ENCODE data around the gene INO80B. TPM values are rescaled to one million over a fixed set of nuclear protein-coding genes. Genes with fewer than 3 reads are reported as not detected.
"Not testable (repeated sequence)": the region's sequence is repeated elsewhere in the genome, so short reads cannot be mapped to it uniquely, and the experiment has no call there.

The INO80B gene
- total and polyA plus RNA-seq, 9 donors, result 9.4 to 60.9 (median 48.6) TPM

- Histone ChIP-seq H3K27me3 (no peaks in the 10 kb centered on the region), H3K4me3 (peak overlapping the region; percentile 32), H3K27ac (peak overlapping the region; percentile 16 to 72), H3K36me3 (no peaks in the 10 kb centered on the region), H3K4me1 (ENCODE audit: insufficient read depth) (peaks cover 7% of the 10 kb centered on the region), H3K9me3 (no peaks in the 10 kb centered on the region)
- DNase-seq, result peak; percentile 67 to 86 (median 74)
- WGBS, 3 donors, result 5 to 12% (median 6%) methylated on average over 45 of the region's 45 CpGs
- intact Hi-C loops (cut with DNase I), result no loop called here
- peak in 1 of 3 donors; percentile 29 for TF ChIP-seq CTCF (IDR thresholded peaks at IDR 0.05)
- no peak for TF ChIP-seq EP300 (IDR thresholded peaks at IDR 0.05)
These were observed 14.3 kb upstream of the INO80B start for GRCh38 chr2:74440378-74441169.

- 15 to 22% (median 21%) methylated on average over 33 of the region's 33 CpGs for WGBS, 3 donors
- peaks cover 7% of the 10 kb centered on the region for H3K4me1 ChIP-seq (ENCODE audit: insufficient read depth)
These were observed 13.7 kb upstream of the INO80B start for GRCh38 chr2:74441170-74441689.

GRCh38 chr2:74441690-74442482, 13.0 kb upstream of the INO80B start, which contains the start of gene RTKN:
Gene RTKN (minus strand): TSS chr2:74441937. CDS start chr2:74441816, 121 bp downstream.
- intact Hi-C loops (cut with DNase I), result no loop called here
- DNase-seq, result peak in 4 of 5 donors; percentile 27 to 62 (median 48)
- Histone ChIP-seq H3K27ac (peak within 1 kb of the TSS; percentile 16 to 72), H3K4me3 (peak within 1 kb of the TSS; percentile 32), H3K9me3 (no peaks in the 10 kb centered on the region), H3K36me3 (no peaks in the 10 kb centered on the region), H3K4me1 (ENCODE audit: insufficient read depth) (peaks cover 7% of the 10 kb centered on the region), H3K27me3 (no peaks in the 10 kb centered on the region)
- TF ChIP-seq POLR2A (IDR thresholded peaks at IDR 0.05), result no peak
- no peak for TF ChIP-seq CTCF (IDR thresholded peaks at IDR 0.05)
- 5 to 18% (median 9%) methylated on average over 48 to 75 of the region's 75 CpGs for WGBS, 3 donors

More at GRCh38 chr2:74441170-74441689, 13.7 kb upstream of the INO80B start:
- intact Hi-C loops (cut with DNase I), result no loop called here
- no peak for TF ChIP-seq POLR2A (IDR thresholded peaks at IDR 0.05)
- Histone ChIP-seq H3K27ac (peak overlapping the region in 1 of 2 donors; percentile 72), H3K36me3 (no peaks in the 10 kb centered on the region), H3K4me3 (peak overlapping the region; percentile 32), H3K27me3 (no peaks in the 10 kb centered on the region), H3K9me3 (no peaks in the 10 kb centered on the region)
- DNase-seq, result no peak

GRCh38 chr2:74442483-74443297, 12.2 kb upstream of the INO80B start:
- H3K36me3 ChIP-seq; H3K27ac ChIP-seq; H3K4me1 ChIP-seq (ENCODE audit: insufficient read depth); H3K27me3 ChIP-seq; H3K9me3 ChIP-seq; intact Hi-C loops (cut with DNase I); DNase-seq: not testable (repeated sequence)
- WGBS, 3 donors, result 87 to 92% (median 88%) methylated on average over 16 of the region's 16 CpGs
- H3K4me3 ChIP-seq, result peak overlapping the region; percentile 32

Measured in ovary (tissue), 9 donors.